ENCODE data around the gene ASPHD2. TPM values are rescaled to one million over a fixed set of nuclear protein-coding genes. Genes with fewer than 3 reads are reported as not detected.

The ASPHD2 gene
- total RNA-seq, 1 experiment from 2014 or later: 7.1 TPM

GRCh38 chr22:26484360-26484706 is 55.3 kb downstream of the ASPHD2 start:
- H4K91ac ChIP-seq (ENCODE audit: insufficient read length, low read depth, low read length): no peak overlapping the region
- no peaks in the 10 kb centered on the region; the same call in 1 of the 2 replicates for H3K4me1 ChIP-seq (ENCODE audit: insufficient read depth, low read length)
- H3K14ac ChIP-seq (ENCODE audit: insufficient read depth, low read length): no peak overlapping the region
- H3K27ac ChIP-seq (ENCODE audit: insufficient read length, low read depth, low read length): no peak overlapping the region
- no peak overlapping the region for H3K23ac ChIP-seq (ENCODE audit: insufficient read length, low read depth, low read length)
- H3K79me1 ChIP-seq (ENCODE audit: insufficient read depth, low read depth, low read length, poor library complexity, severe bottlenecking): peaks cover 10% of the 10 kb centered on the region
- peaks cover 11 to 32% (median 31%) of the 10 kb centered on the region in 3 experiments; a peak in 6 of 7 replicates for H3K36me3 Mint-ChIP-seq (ENCODE audit: insufficient read depth in 1 of 3, low read depth in 3 of 3)
- H4K20me1 ChIP-seq (ENCODE audit: control insufficient read depth, insufficient read depth, insufficient read length): no peaks in the 10 kb centered on the region
- H3K23me2 ChIP-seq (ENCODE audit: insufficient read length, low read depth, low read length, poor library complexity, severe bottlenecking): no peaks in the 10 kb centered on the region
- no peak overlapping the region for H3T11ph ChIP-seq (ENCODE audit: low read length)
- peaks cover 3% of the 10 kb centered on the region; the same call in 1 of the 2 replicates for H3K79me2 ChIP-seq (ENCODE audit: insufficient read depth, low read length)
- no peak overlapping the region for H3K4ac ChIP-seq (ENCODE audit: low read depth, low read length)
- no peak overlapping the region for H2AK5ac ChIP-seq (ENCODE audit: insufficient read length, low read length)
- H2BK12ac ChIP-seq (ENCODE audit: insufficient read length, low read depth, low read length): no peak overlapping the region
- H3K56ac ChIP-seq (ENCODE audit: insufficient read length, low read depth, low read length): no peak overlapping the region
- H3K4me3 Mint-ChIP-seq: peak overlapping the region; percentile 96 to 98
- H3K9me3 Mint-ChIP-seq: no peaks in the 10 kb centered on the region; a peak in 1 of 5 replicates
- no peak overlapping the region for H3K18ac ChIP-seq (ENCODE audit: insufficient read length, low read depth, low read length)
- no CpG with 5 or more reads among the region's 6 CpGs for WGBS (ENCODE audit: extremely low coverage, insufficient read length, low lambda C conversion rate)
- H2BK20ac ChIP-seq (ENCODE audit: low read depth, low read length, poor library complexity, severe bottlenecking): no peak overlapping the region
- H3K4me2 ChIP-seq (ENCODE audit: insufficient read depth, insufficient read length, low read length): peak overlapping the region; percentile 65
- no peak overlapping the region for H2BK120ac ChIP-seq (ENCODE audit: low read depth, low read length, poor library complexity, severe bottlenecking)
- no peak overlapping the region for H4K8ac ChIP-seq (replicated peaks; ENCODE audit: insufficient read length, low read depth, low read length)
- H3K9ac ChIP-seq (ENCODE audit: extremely low read depth, insufficient read length, low read length): peak overlapping the region; percentile 69
- H3K27ac Mint-ChIP-seq: peak overlapping the region in 2 of 3 experiments; percentile 83 to 85; a peak in 4 of 7 replicates
- DNase-seq: no peak
- peaks cover 42 to 44% of the 10 kb centered on the region in 2 experiments for H3K4me1 Mint-ChIP-seq
- no peaks in the 10 kb centered on the region for H3K9me3 ChIP-seq (ENCODE audit: control insufficient read depth, low read depth, low read length)
- TF ChIP-seq, protein P1, sequence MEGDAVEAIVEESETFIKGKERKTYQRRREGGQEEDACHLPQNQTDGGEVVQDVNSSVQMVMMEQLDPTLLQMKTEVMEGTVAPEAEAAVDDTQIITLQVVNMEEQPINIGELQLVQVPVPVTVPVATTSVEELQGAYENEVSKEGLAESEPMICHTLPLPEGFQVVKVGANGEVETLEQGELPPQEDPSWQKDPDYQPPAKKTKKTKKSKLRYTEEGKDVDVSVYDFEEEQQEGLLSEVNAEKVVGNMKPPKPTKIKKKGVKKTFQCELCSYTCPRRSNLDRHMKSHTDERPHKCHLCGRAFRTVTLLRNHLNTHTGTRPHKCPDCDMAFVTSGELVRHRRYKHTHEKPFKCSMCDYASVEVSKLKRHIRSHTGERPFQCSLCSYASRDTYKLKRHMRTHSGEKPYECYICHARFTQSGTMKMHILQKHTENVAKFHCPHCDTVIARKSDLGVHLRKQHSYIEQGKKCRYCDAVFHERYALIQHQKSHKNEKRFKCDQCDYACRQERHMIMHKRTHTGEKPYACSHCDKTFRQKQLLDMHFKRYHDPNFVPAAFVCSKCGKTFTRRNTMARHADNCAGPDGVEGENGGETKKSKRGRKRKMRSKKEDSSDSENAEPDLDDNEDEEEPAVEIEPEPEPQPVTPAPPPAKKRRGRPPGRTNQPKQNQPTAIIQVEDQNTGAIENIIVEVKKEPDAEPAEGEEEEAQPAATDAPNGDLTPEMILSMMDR (conservative IDR thresholded peaks at IDR 0.05): no peak
- H3K27me3 Mint-ChIP-seq (ENCODE audit: low read depth): no peaks in the 10 kb centered on the region
- no peak overlapping the region for H2AFZ ChIP-seq (ENCODE audit: low read length)
- no peak overlapping the region for H2BK15ac ChIP-seq (ENCODE audit: low read depth, low read length)
- H4K5ac ChIP-seq (ENCODE audit: insufficient read length, low read depth, low read length): no peak overlapping the region
- no peak overlapping the region for H2BK5ac ChIP-seq (ENCODE audit: insufficient read length, low read length)
- no peaks in the 10 kb centered on the region for H3K27me3 ChIP-seq (ENCODE audit: insufficient read depth, low read length)
